Neural cell (in vitro differentiated cells): ENCODE measurements around the gene SCN2A. TPM values are rescaled to one million over a fixed set of nuclear protein-coding genes. Genes with fewer than 3 reads are reported as not detected.

Experiments used
- H2AFZ ChIP-seq: fragments of 200-600, 300-800 bp; sonication (generic), shearing (Covaris generic); 2 replicates; pipeline ENCODE4 v1.6.0; 2014; ENCODE audit warnings: low read depth, mild to moderate bottlenecking, antibody characterized with exemption, low read length, moderate library complexity
- H3F3A ChIP-seq: fragments of 200-600 bp; shearing (Covaris generic); 2 replicates; pipeline ENCODE4 v1.6.1; 2016; ENCODE audit warnings: mild to moderate bottlenecking, moderate library complexity, mixed read lengths, antibody characterized with exemption, low read length; ENCODE audit not compliant: insufficient read depth, poor library complexity, severe bottlenecking
- H3K27ac ChIP-seq: fragments of 200-600, 300-800 bp; sonication (generic), shearing (Covaris generic); 2 replicates; pipeline ENCODE4 v1.5.1; 2014; ENCODE audit warnings: mild to moderate bottlenecking, low read length, moderate library complexity
- H3K27me3 ChIP-seq: fragments of 300-800, 200-600 bp; sonication (generic), shearing (Covaris generic); 2 replicates; pipeline ENCODE4 v1.6.0; 2014; ENCODE audit warnings: mild to moderate bottlenecking, low read depth, low read length, moderate library complexity; ENCODE audit not compliant: insufficient read depth
- H3K36me3 ChIP-seq: fragments of 300-800, 200-600 bp; sonication (generic), shearing (Covaris generic); 2 replicates; pipeline ENCODE4 v1.5.1; 2014; ENCODE audit warnings: mild to moderate bottlenecking, antibody characterized with exemption, low read length, moderate library complexity; ENCODE audit not compliant: insufficient read depth
- H3K4me2 ChIP-seq: fragments of 300-800, 200-600 bp; sonication (generic), shearing (Covaris generic); 2 replicates; pipeline ENCODE4 v1.6.0; 2014; ENCODE audit warnings: mild to moderate bottlenecking, low read length
- H3K4me3 ChIP-seq: fragments of 300-800, 200-600 bp; sonication (generic), shearing (Covaris generic); 2 replicates; pipeline ENCODE4 v1.5.1; 2014; ENCODE audit warnings: mild to moderate bottlenecking, low read length, moderate library complexity
- H3K79me2 ChIP-seq: fragments of 200-600 bp; shearing (Covaris generic); replicated peaks from 2 replicates; pipeline ENCODE4 v1.6.0; 2014; ENCODE audit warnings: mild to moderate bottlenecking, low read length, moderate library complexity; ENCODE audit not compliant: insufficient read depth
- H3K9ac ChIP-seq: fragments of 300-800, 200-600 bp; sonication (generic), shearing (Covaris generic); 2 replicates; pipeline ENCODE4 v1.6.1; 2016; ENCODE audit warnings: mild to moderate bottlenecking, low read length, mixed read lengths
- H3K9me2 ChIP-seq: fragments of 200-600 bp; shearing (Covaris generic); 2 replicates; pipeline ENCODE4 v1.6.1; 2016; ENCODE audit warnings: mild to moderate bottlenecking, low read length, mixed read lengths; ENCODE audit not compliant: insufficient read depth
- H3K9me3 ChIP-seq: fragments of 200-600, 300-800 bp; sonication (generic), shearing (Covaris generic); 2 replicates; pipeline ENCODE4 v1.6.1; 2016; ENCODE audit warnings: mild to moderate bottlenecking, mixed run types, low read length, moderate library complexity, mixed read lengths
- H4K20me1 ChIP-seq: fragments of 200-600 bp; shearing (Covaris generic); 2 replicates; pipeline ENCODE4 v1.6.1; 2016; ENCODE audit warnings: mild to moderate bottlenecking, mixed run types; ENCODE audit not compliant: insufficient read depth
- CTCF ChIP-seq: fragments of 450-650 bp; IDR thresholded peaks from 2 replicates; pipeline ENCODE4 v1.5.1; 2014; ENCODE audit warnings: antibody characterized with exemption, mild to moderate bottlenecking, moderate library complexity; ENCODE audit not compliant: poor library complexity, severe bottlenecking
- EP300 ChIP-seq: fragments of 450-650 bp; conservative IDR thresholded peaks from 2 replicates; pipeline ENCODE4 v1.6.1; 2014; ENCODE audit warnings: antibody characterized with exemption, mild to moderate bottlenecking, moderate library complexity; ENCODE audit not compliant: poor library complexity, severe bottlenecking
- EZH2 ChIP-seq: fragments of 200-600, 300-800 bp; shearing (Covaris generic), sonication (generic); IDR thresholded peaks from 2 replicates; pipeline ENCODE4 v1.6.1; 2014; ENCODE audit warnings: antibody characterized with exemption, low read length, borderline replicate concordance, mild to moderate bottlenecking; ENCODE audit not compliant: insufficient read depth, poor library complexity, severe bottlenecking
- MXI1 ChIP-seq: fragments of 450-650 bp; conservative IDR thresholded peaks from 2 replicates; pipeline ENCODE4 v1.6.1; 2014; ENCODE audit warnings: antibody characterized with exemption, mild to moderate bottlenecking; ENCODE audit not compliant: poor library complexity, severe bottlenecking
- POLR2AphosphoS5 ChIP-seq: IDR thresholded peaks from 2 replicates; pipeline ENCODE4 v1.6.1; 2012
- RAD21 ChIP-seq: fragments of 450-650 bp; conservative IDR thresholded peaks from 2 replicates; pipeline ENCODE4 v1.6.1; 2014; ENCODE audit warnings: antibody characterized with exemption, mild to moderate bottlenecking, moderate library complexity
- SMC3 ChIP-seq: fragments of 450-650 bp; conservative IDR thresholded peaks from 2 replicates; pipeline ENCODE4 v1.6.1; 2014; ENCODE audit warnings: antibody characterized with exemption, mild to moderate bottlenecking, moderate library complexity; ENCODE audit not compliant: poor library complexity
- TAF1 ChIP-seq: IDR thresholded peaks from 2 replicates; pipeline ENCODE4 v1.6.1; 2012; ENCODE audit warnings: low read depth
- polyA plus RNA-seq: library from polyadenylated mRNA; depleted of rRNA; stranded (reverse); fragments of >200 nt; gene quantifications from 2 replicates; pipeline ENCODE4 v1.2.3, GENCODE V29; 2014
- TF ChIP-seq, protein P1 (sequence below): IDR thresholded peaks from 2 replicates; pipeline ENCODE4 v1.6.1; 2012; ENCODE audit warnings: borderline replicate concordance

SCN2A gene
- polyA plus RNA-seq, 1 donor from 2014 or later: 57.4 TPM

GRCh38 chr2:165198181-165198580, 41.0 kb upstream of the SCN2A start:
- no peaks in the 10 kb centered on the region for H3K9me3 ChIP-seq
- peak overlapping the region; percentile 26 for H3K4me3 ChIP-seq
- no peak overlapping the region for H3K27ac ChIP-seq
- H3K27me3 ChIP-seq: no peaks in the 10 kb centered on the region
- H3K4me2 ChIP-seq: no peak overlapping the region
- no peak overlapping the region for H3K9ac ChIP-seq
- no peaks in the 10 kb centered on the region for H4K20me1 ChIP-seq
- H2AFZ ChIP-seq: no peak overlapping the region
- no peaks in the 10 kb centered on the region for H3K36me3 ChIP-seq
- H3F3A ChIP-seq: no peaks in the 10 kb centered on the region
- no peaks in the 10 kb centered on the region for H3K9me2 ChIP-seq
- peaks cover 67% of the 10 kb centered on the region for H3K79me2 ChIP-seq
- TF ChIP-seq EP300: no peak
- no peak for TF ChIP-seq CTCF
- TF ChIP-seq, protein P1, sequence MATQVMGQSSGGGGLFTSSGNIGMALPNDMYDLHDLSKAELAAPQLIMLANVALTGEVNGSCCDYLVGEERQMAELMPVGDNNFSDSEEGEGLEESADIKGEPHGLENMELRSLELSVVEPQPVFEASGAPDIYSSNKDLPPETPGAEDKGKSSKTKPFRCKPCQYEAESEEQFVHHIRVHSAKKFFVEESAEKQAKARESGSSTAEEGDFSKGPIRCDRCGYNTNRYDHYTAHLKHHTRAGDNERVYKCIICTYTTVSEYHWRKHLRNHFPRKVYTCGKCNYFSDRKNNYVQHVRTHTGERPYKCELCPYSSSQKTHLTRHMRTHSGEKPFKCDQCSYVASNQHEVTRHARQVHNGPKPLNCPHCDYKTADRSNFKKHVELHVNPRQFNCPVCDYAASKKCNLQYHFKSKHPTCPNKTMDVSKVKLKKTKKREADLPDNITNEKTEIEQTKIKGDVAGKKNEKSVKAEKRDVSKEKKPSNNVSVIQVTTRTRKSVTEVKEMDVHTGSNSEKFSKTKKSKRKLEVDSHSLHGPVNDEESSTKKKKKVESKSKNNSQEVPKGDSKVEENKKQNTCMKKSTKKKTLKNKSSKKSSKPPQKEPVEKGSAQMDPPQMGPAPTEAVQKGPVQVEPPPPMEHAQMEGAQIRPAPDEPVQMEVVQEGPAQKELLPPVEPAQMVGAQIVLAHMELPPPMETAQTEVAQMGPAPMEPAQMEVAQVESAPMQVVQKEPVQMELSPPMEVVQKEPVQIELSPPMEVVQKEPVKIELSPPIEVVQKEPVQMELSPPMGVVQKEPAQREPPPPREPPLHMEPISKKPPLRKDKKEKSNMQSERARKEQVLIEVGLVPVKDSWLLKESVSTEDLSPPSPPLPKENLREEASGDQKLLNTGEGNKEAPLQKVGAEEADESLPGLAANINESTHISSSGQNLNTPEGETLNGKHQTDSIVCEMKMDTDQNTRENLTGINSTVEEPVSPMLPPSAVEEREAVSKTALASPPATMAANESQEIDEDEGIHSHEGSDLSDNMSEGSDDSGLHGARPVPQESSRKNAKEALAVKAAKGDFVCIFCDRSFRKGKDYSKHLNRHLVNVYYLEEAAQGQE: no peak
- no peak for TF ChIP-seq TAF1
- TF ChIP-seq EZH2: no peak
- TF ChIP-seq SMC3: no peak
- no peak for TF ChIP-seq MXI1
- no peak for TF ChIP-seq RAD21
- no peak for TF ChIP-seq POLR2AphosphoS5

- peak overlapping the region; percentile 83 for H3K9ac ChIP-seq
- no peaks in the 10 kb centered on the region for H3K27me3 ChIP-seq
- H3K9me2 ChIP-seq: no peaks in the 10 kb centered on the region
- peak overlapping the region; percentile 7 for H3K27ac ChIP-seq
- peak overlapping the region; percentile 72 for H3K4me3 ChIP-seq
- no peaks in the 10 kb centered on the region for H4K20me1 ChIP-seq
- H3K4me2 ChIP-seq: peak overlapping the region; percentile 92
- H3K36me3 ChIP-seq: no peaks in the 10 kb centered on the region
- H3F3A ChIP-seq: no peaks in the 10 kb centered on the region
- H2AFZ ChIP-seq: no peak overlapping the region
- H3K9me3 ChIP-seq: no peaks in the 10 kb centered on the region
- TF ChIP-seq MXI1: peak; percentile 59
- TF ChIP-seq CTCF: no peak
- TF ChIP-seq EP300: no peak
- TF ChIP-seq TAF1: no peak
- TF ChIP-seq RAD21: no peak
- no peak for TF ChIP-seq POLR2AphosphoS5
- TF ChIP-seq EZH2: no peak
- H3K79me2 ChIP-seq: peaks cover 62% of the 10 kb centered on the region
Observed at GRCh38 chr2:165202239-165202638, 37.0 kb upstream of the SCN2A start.
